Common myeloid progenitor, CD34-positive (primary cell): ENCODE results near the gene CDH4.

Experiments used
- CTCF ChIA-PET: fragments of 350-600 bp; sonication (Branson Sonifier 250); formaldehyde crosslinking; loops from one replicate; lab custom pipeline; 2021; ENCODE audit warnings: antibody characterized with exemption; lab: Charles Lee
- POLR2A ChIA-PET: fragments of 350-600 bp; sonication (Branson Sonifier 250); formaldehyde crosslinking; loops from one replicate; lab custom pipeline; 2021; ENCODE audit warnings: antibody characterized with exemption; lab: Charles Lee
- DNase-seq, 3 donors: peaks; one replicate each; pipeline versions ENCODE4 v3.0.0 to v3.0.0-alpha.2; 2013
- H3K27ac ChIP-seq, 2 experiments: 1 replicate in 1 of 2; 2 replicates in 1 of 2; pipeline ENCODE4 v1.7.0; 2013; ENCODE audit warnings: inconsistent platforms in 2 of 2, low read length in 2 of 2, mild to moderate bottlenecking in 2 of 2, low read depth in 1 of 2, moderate library complexity in 1 of 2; ENCODE audit not compliant: severe bottlenecking in 2 of 2, insufficient read depth in 1 of 2, poor library complexity in 1 of 2
- H3K27me3 ChIP-seq, 5 experiments: replicated peaks in 2 of 5; 1 replicate in 3 of 5; 2 replicates in 2 of 5; pipeline versions ENCODE4 v1.6.1 to v1.7.0; 2013; ENCODE audit warnings: low read length in 4 of 5, mild to moderate bottlenecking in 2 of 5, moderate library complexity in 2 of 5, inconsistent platforms in 1 of 5; ENCODE audit not compliant: insufficient read depth in 5 of 5, control insufficient read depth in 4 of 5
- H3K36me3 ChIP-seq, 4 experiments: 1 replicate in 2 of 4; 2 replicates in 2 of 4; pipeline versions ENCODE4 v1.6.1 to v1.7.0; 2013; ENCODE audit warnings: low read length in 3 of 4, control low read depth in 1 of 4, mild to moderate bottlenecking in 1 of 4; ENCODE audit not compliant: control insufficient read depth in 4 of 4, insufficient read depth in 4 of 4
- H3K4me1 ChIP-seq, 4 experiments: 1 replicate in 3 of 4; 2 replicates in 1 of 4; pipeline versions ENCODE4 v1.6.1 to v1.7.1; 2013; ENCODE audit warnings: low read length in 3 of 4, mild to moderate bottlenecking in 3 of 4, control low read depth in 1 of 4, inconsistent platforms in 1 of 4, moderate library complexity in 1 of 4; ENCODE audit not compliant: control insufficient read depth in 4 of 4, insufficient read depth in 4 of 4; ENCODE audit errors: control extremely low read depth in 1 of 4
- H3K4me3 ChIP-seq, 7 experiments: 1 replicate in 4 of 7; 2 replicates in 3 of 7; pipeline versions ENCODE4 v1.5.1 to v1.7.0; 2013; ENCODE audit warnings: mild to moderate bottlenecking in 7 of 7, low read length in 6 of 7, moderate library complexity in 6 of 7, inconsistent platforms in 2 of 7, low read depth in 2 of 7, control low read depth in 1 of 7; ENCODE audit not compliant: insufficient read depth in 4 of 7, control insufficient read depth in 1 of 7; ENCODE audit errors: extremely low read depth in 1 of 7
- H3K9me3 ChIP-seq, 5 experiments: 1 replicate in 4 of 5; 2 replicates in 1 of 5; pipeline versions ENCODE4 v1.6.1 to v1.7.1; 2013; ENCODE audit warnings: low read length in 4 of 5, mild to moderate bottlenecking in 2 of 5, inconsistent platforms in 1 of 5, low read depth in 1 of 5, moderate library complexity in 1 of 5; ENCODE audit not compliant: control insufficient read depth in 4 of 5, insufficient read depth in 2 of 5; ENCODE audit errors: control extremely low read depth in 1 of 5
- WGBS: methylation state at CpG from one replicate; pipeline ENCODE4 v1.1.5; 2013; ENCODE audit not compliant: insufficient coverage; 5-methylcytosine and 5-hydroxymethylcytosine counted together

CDH4 gene

GRCh38 chr20:61539706-61540360, 287.8 kb downstream of the CDH4 start:
- no peak overlapping the region for H3K4me3 ChIP-seq
- DNase-seq = no peak
- no peak overlapping the region for H3K27ac ChIP-seq
- no peaks in the 10 kb centered on the region for H3K4me1 ChIP-seq
- no peaks in the 10 kb centered on the region for H3K27me3 ChIP-seq
- peaks cover 0 to 23% (median 0%) of the 10 kb centered on the region in 5 experiments for H3K9me3 ChIP-seq
- POLR2A ChIA-PET = no interaction called here
- WGBS = 96% methylated on average over 14 of the region's 19 CpGs
- CTCF ChIA-PET = no interaction called here
- no peaks in the 10 kb centered on the region for H3K36me3 ChIP-seq

DNA sequence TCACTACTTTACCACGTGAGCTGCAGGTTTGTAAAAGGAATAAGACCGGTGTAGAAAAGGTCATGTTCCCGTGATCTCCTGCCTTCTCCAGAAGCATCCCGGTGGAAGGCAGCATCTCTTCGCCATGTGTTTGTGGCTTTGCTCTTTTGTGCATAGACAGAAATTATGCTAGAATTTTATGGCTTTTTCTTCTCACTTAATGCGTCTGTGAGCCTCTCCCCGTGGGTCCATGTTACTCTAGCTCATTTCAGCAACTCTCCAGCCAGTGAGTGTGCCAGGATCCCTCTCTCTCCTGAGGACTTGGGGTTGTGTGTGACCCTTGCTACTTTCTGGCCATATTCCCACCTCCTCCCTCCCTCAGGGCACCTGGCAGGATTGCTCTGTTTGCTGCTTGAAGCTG, 289.5 kb downstream of the CDH4 start:
- Histone ChIP-seq H3K27me3 (no peaks in the 10 kb centered on the region), H3K4me1 (no peaks in the 10 kb centered on the region), H3K4me3 (no peak overlapping the region), H3K36me3 (no peaks in the 10 kb centered on the region), H3K9me3 (peaks cover 0 to 24% (median 0%) of the 10 kb centered on the region in 5 experiments), H3K27ac (no peak overlapping the region)
- DNase-seq = no peak
- POLR2A ChIA-PET = no interaction called here
- 88% methylated on average over 7 of the region's 7 CpGs for WGBS
- CTCF ChIA-PET = no interaction called here

- CTCF ChIA-PET = no interaction called here
- POLR2A ChIA-PET = no interaction called here
- no peak for DNase-seq
- Histone ChIP-seq H3K36me3 (no peaks in the 10 kb centered on the region), H3K27me3 (no peaks in the 10 kb centered on the region), H3K27ac (no peak overlapping the region), H3K9me3 (peaks cover 0 to 25% (median 0%) of the 10 kb centered on the region in 5 experiments), H3K4me3 (no peak overlapping the region), H3K4me1 (no peaks in the 10 kb centered on the region)
- 94% methylated on average over 2 of the region's 8 CpGs for WGBS
These were observed 291.0 kb downstream of the CDH4 start for GRCh38 chr20:61543086-61543485.

GRCh38 chr20:61543931-61544745, 292.1 kb downstream of the CDH4 start:
- H3K9me3 ChIP-seq = peaks cover 0 to 25% (median 0%) of the 10 kb centered on the region in 5 experiments

GRCh38 chr20:61544910-61545889, 293.1 kb downstream of the CDH4 start:
- Histone ChIP-seq H3K27me3 (no peaks in the 10 kb centered on the region), H3K4me3 (no peak overlapping the region), H3K36me3 (no peaks in the 10 kb centered on the region), H3K9me3 (peaks cover 0 to 20% (median 0%) of the 10 kb centered on the region in 5 experiments), H3K4me1 (no peaks in the 10 kb centered on the region), H3K27ac (no peak overlapping the region)
- no peak for DNase-seq
- ChIA-PET POLR2A (no interaction called here), CTCF (no interaction called here)
- WGBS = 92% methylated on average over 35 of the region's 35 CpGs

More at GRCh38 chr20:61543931-61544745, 292.1 kb downstream of the CDH4 start:
- POLR2A ChIA-PET = no interaction called here
- 97% methylated on average over 32 of the region's 34 CpGs for WGBS
- no peaks in the 10 kb centered on the region for H3K36me3 ChIP-seq
- no peaks in the 10 kb centered on the region for H3K27me3 ChIP-seq
- H3K4me3 ChIP-seq = no peak overlapping the region
- CTCF ChIA-PET = no interaction called here
- DNase-seq = no peak
- H3K27ac ChIP-seq = no peak overlapping the region
- H3K4me1 ChIP-seq = no peaks in the 10 kb centered on the region

GRCh38 chr20:61546641-61547040, 294.6 kb downstream of the CDH4 start:
- Histone ChIP-seq H3K4me1 (no peaks in the 10 kb centered on the region), H3K4me3 (no peak overlapping the region), H3K36me3 (no peaks in the 10 kb centered on the region), H3K27ac (no peak overlapping the region), H3K9me3 (peaks cover 0 to 24% (median 0%) of the 10 kb centered on the region in 5 experiments), H3K27me3 (no peaks in the 10 kb centered on the region)
- WGBS = 94% methylated on average over 11 of the region's 12 CpGs
- POLR2A ChIA-PET = no interaction called here
- CTCF ChIA-PET = no interaction called here
- DNase-seq = no peak
